ENCODE data around the gene PRPF31.
"Not testable (repeated sequence)": the region's sequence is repeated elsewhere in the genome, so short reads cannot be mapped to it uniquely, and the experiment has no call there.

Gene PRPF31

GRCh38 chr19:54095136-54095858, 20.3 kb upstream of the PRPF31 start:
- peak overlapping the region; percentile 30 for H2BK12ac ChIP-seq (ENCODE audit: low read length)
- peaks cover 2 to 4% of the 10 kb centered on the region in 2 donors for H3K9me3 ChIP-seq (replicated peaks in 1 of 2; ENCODE audit: control insufficient read depth in 2 of 2, insufficient read depth in 1 of 2, low read depth in 1 of 2, low read length in 2 of 2)
- H3K18ac ChIP-seq (ENCODE audit: low read length): peak overlapping the region; percentile 99
- peaks cover 0 to 23% (median 21%) of the 10 kb centered on the region in 3 experiments for H3K27me3 ChIP-seq (ENCODE audit: control insufficient read depth in 3 of 3, insufficient read depth in 3 of 3, low read depth in 1 of 3, low read length in 3 of 3)
- peak overlapping the region; percentile 83 for H4K8ac ChIP-seq (ENCODE audit: low read depth, low read length)
- H3K79me1 ChIP-seq (ENCODE audit: low read depth, low read length): no peaks in the 10 kb centered on the region
- H3K14ac ChIP-seq (ENCODE audit: low read length): peak overlapping the region; percentile 82
- H3K4me1 ChIP-seq (ENCODE audit: control insufficient read depth in 2 of 2, insufficient read depth in 1 of 2, low read depth in 1 of 2, low read length in 2 of 2): peaks cover 4 to 5% of the 10 kb centered on the region in 2 donors
- no CpG with 5 or more reads among the region's 22 CpGs for WGBS, 2 donors (ENCODE audit: extremely low coverage in 2 of 2, insufficient read length in 2 of 2, insufficient replicate concordance in 1 of 2)
- H2BK5ac ChIP-seq (ENCODE audit: low read length): peak overlapping the region; percentile 10
- peak overlapping the region; percentile 96 for H3K23ac ChIP-seq (ENCODE audit: low read depth, low read length, poor library complexity)
- peak overlapping the region; percentile 32 to 78 for H3K4me3 ChIP-seq (ENCODE audit: low read length in 2 of 2)
- H3K36me3 ChIP-seq (replicated peaks in 1 of 2; ENCODE audit: control insufficient read depth in 2 of 2, insufficient read depth in 2 of 2, low read length in 2 of 2): no peaks in the 10 kb centered on the region
- peak overlapping the region; percentile 97 for H2AFZ ChIP-seq (ENCODE audit: low read length)
- H2AK5ac ChIP-seq (ENCODE audit: low read depth, low read length): peak overlapping the region; percentile 20
- H3K27ac ChIP-seq (replicated peaks; ENCODE audit: low read length): no peak overlapping the region
- DNase-seq (ENCODE audit: low spot score): no peak
- peak overlapping the region; percentile 73 for H3K4me2 ChIP-seq (ENCODE audit: insufficient read depth, low read length, poor library complexity, severe bottlenecking)
- H2BK120ac ChIP-seq (ENCODE audit: low read depth, low read length): peak overlapping the region; percentile 93
- H4K91ac ChIP-seq (ENCODE audit: low read depth, low read length, poor library complexity): no peak overlapping the region
- peak overlapping the region; percentile 37 for H3K4ac ChIP-seq (ENCODE audit: low read length)
- peak overlapping the region; percentile 98 for H2BK15ac ChIP-seq (ENCODE audit: low read length)
- peak overlapping the region; percentile 84 for H3K9ac ChIP-seq (ENCODE audit: low read depth, low read length, poor library complexity)

GRCh38 chr19:54095859-54096616, 19.5 kb upstream of the PRPF31 start:
- Histone ChIP-seq H4K8ac (ENCODE audit: low read depth, low read length) (peak overlapping the region; percentile 92), H2AFZ (ENCODE audit: low read length) (peak overlapping the region; percentile 97), H3K18ac (ENCODE audit: low read length) (peak overlapping the region; percentile 99), H3K14ac (ENCODE audit: low read length) (peak overlapping the region; percentile 82), H2BK15ac (ENCODE audit: low read length) (peak overlapping the region; percentile 98), H3K4me3 (ENCODE audit: low read length in 2 of 2) (peak overlapping the region; percentile 32 to 78), H3K27me3 (ENCODE audit: control insufficient read depth in 3 of 3, insufficient read depth in 3 of 3, low read depth in 1 of 3, low read length in 3 of 3) (peaks cover 0 to 23% (median 21%) of the 10 kb centered on the region in 3 experiments), H2BK120ac (ENCODE audit: low read depth, low read length) (peak overlapping the region; percentile 93), H3K4me2 (ENCODE audit: insufficient read depth, low read length, poor library complexity, severe bottlenecking) (peak overlapping the region; percentile 73), H3K9ac (ENCODE audit: low read depth, low read length, poor library complexity) (peak overlapping the region; percentile 84), H4K91ac (ENCODE audit: low read depth, low read length, poor library complexity) (peak overlapping the region; percentile 99), H3K23ac (ENCODE audit: low read depth, low read length, poor library complexity) (peak overlapping the region; percentile 96), H2BK12ac (ENCODE audit: low read length) (peak overlapping the region; percentile 30), H3K4ac (ENCODE audit: low read length) (peak overlapping the region; percentile 37), H2AK5ac (ENCODE audit: low read depth, low read length) (peak overlapping the region; percentile 20)
- H2BK5ac ChIP-seq (ENCODE audit: low read length); H3K9me3 ChIP-seq (replicated peaks in 1 of 2; ENCODE audit: control insufficient read depth in 2 of 2, insufficient read depth in 1 of 2, low read depth in 1 of 2, low read length in 2 of 2); H3K36me3 ChIP-seq (replicated peaks in 1 of 2; ENCODE audit: control insufficient read depth in 2 of 2, insufficient read depth in 2 of 2, low read length in 2 of 2); H3K79me1 ChIP-seq (ENCODE audit: low read depth, low read length); H3K27ac ChIP-seq (replicated peaks; ENCODE audit: low read length); H3K4me1 ChIP-seq (ENCODE audit: control insufficient read depth in 2 of 2, insufficient read depth in 1 of 2, low read depth in 1 of 2, low read length in 2 of 2); DNase-seq (ENCODE audit: low spot score): not testable (repeated sequence)
- WGBS, 2 donors (ENCODE audit: extremely low coverage in 2 of 2, insufficient read length in 2 of 2, insufficient replicate concordance in 1 of 2): no CpG with 5 or more reads among the region's 46 CpGs

- Histone ChIP-seq H4K91ac (ENCODE audit: low read depth, low read length, poor library complexity) (no peak overlapping the region), H2BK12ac (ENCODE audit: low read length) (no peak overlapping the region), H2BK120ac (ENCODE audit: low read depth, low read length) (no peak overlapping the region), H2BK15ac (ENCODE audit: low read length) (peak overlapping the region; percentile 13), H3K27me3 (ENCODE audit: control insufficient read depth in 3 of 3, insufficient read depth in 3 of 3, low read depth in 1 of 3, low read length in 3 of 3) (peaks cover 0 to 23% (median 21%) of the 10 kb centered on the region in 3 experiments), H3K4me1 (ENCODE audit: control insufficient read depth in 2 of 2, insufficient read depth in 1 of 2, low read depth in 1 of 2, low read length in 2 of 2) (peaks cover 4 to 5% of the 10 kb centered on the region in 2 donors), H3K27ac (replicated peaks; ENCODE audit: low read length) (no peak overlapping the region), H3K18ac (ENCODE audit: low read length) (no peak overlapping the region), H3K4ac (ENCODE audit: low read length) (no peak overlapping the region), H3K9me3 (replicated peaks in 1 of 2; ENCODE audit: control insufficient read depth in 2 of 2, insufficient read depth in 1 of 2, low read depth in 1 of 2, low read length in 2 of 2) (peaks cover 2 to 4% of the 10 kb centered on the region in 2 donors), H3K4me3 (ENCODE audit: low read length in 2 of 2) (peak overlapping the region in 1 of 2 donors; percentile 56), H2AK5ac (ENCODE audit: low read depth, low read length) (no peak overlapping the region), H3K9ac (ENCODE audit: low read depth, low read length, poor library complexity) (peak overlapping the region; percentile 83), H2BK5ac (ENCODE audit: low read length) (no peak overlapping the region), H3K4me2 (ENCODE audit: insufficient read depth, low read length, poor library complexity, severe bottlenecking) (peak overlapping the region; percentile 49), H4K8ac (ENCODE audit: low read depth, low read length) (no peak overlapping the region), H3K36me3 (replicated peaks in 1 of 2; ENCODE audit: control insufficient read depth in 2 of 2, insufficient read depth in 2 of 2, low read length in 2 of 2) (no peaks in the 10 kb centered on the region), H2AFZ (ENCODE audit: low read length) (peak overlapping the region; percentile 97), H3K14ac (ENCODE audit: low read length) (no peak overlapping the region), H3K23ac (ENCODE audit: low read depth, low read length, poor library complexity) (peak overlapping the region; percentile 60), H3K79me1 (ENCODE audit: low read depth, low read length) (no peaks in the 10 kb centered on the region)
- WGBS, 2 donors (ENCODE audit: extremely low coverage in 2 of 2, insufficient read length in 2 of 2, insufficient replicate concordance in 1 of 2): no CpG with 5 or more reads among the region's 14 CpGs
- DNase-seq (ENCODE audit: low spot score): no peak
These were observed 18.9 kb upstream of the PRPF31 start for GRCh38 chr19:54096617-54097106.

Data from neuronal stem cell (in vitro differentiated cells).